Hepatocyte (in vitro differentiated cells): Measurements from ENCODE around the gene FSTL3. TPM values are rescaled to one million over a fixed set of nuclear protein-coding genes. Genes with fewer than 3 reads are reported as not detected.

Source experiments
- DNase-seq: peaks from one replicate; pipeline ENCODE4 v3.0.0-alpha.2; 2016; ENCODE audit warnings: low spot score
- H2AFZ ChIP-seq: fragments of 200-600 bp; sonication (generic); 2 replicates; pipeline ENCODE4 v1.6.0; 2016; ENCODE audit warnings: antibody characterized with exemption, mild to moderate bottlenecking
- H3K27ac ChIP-seq: fragments of 200-600 bp; sonication (generic); 2 replicates; pipeline ENCODE4 v1.5.1; 2016; ENCODE audit warnings: mild to moderate bottlenecking
- H3K27me3 ChIP-seq: fragments of 200-600 bp; sonication (generic); 2 replicates; pipeline ENCODE4 v1.6.1; 2016
- H3K36me3 ChIP-seq: fragments of 200-600 bp; sonication (generic); replicated peaks from 2 replicates; pipeline ENCODE4 v1.5.1; 2016; ENCODE audit warnings: low read depth; ENCODE audit not compliant: insufficient read depth
- H3K4me1 ChIP-seq: fragments of 200-600 bp; sonication (generic); 2 replicates; pipeline ENCODE4 v1.5.1; 2016; ENCODE audit warnings: mild to moderate bottlenecking, moderate library complexity; ENCODE audit not compliant: insufficient read depth
- H3K4me2 ChIP-seq: fragments of 200-600 bp; sonication (generic); 2 replicates; pipeline ENCODE4 v1.6.0; 2016
- H3K4me3 ChIP-seq: fragments of 200-600 bp; sonication (generic); 2 replicates; pipeline ENCODE4 v1.5.1; 2016; ENCODE audit warnings: mild to moderate bottlenecking
- H3K79me2 ChIP-seq: fragments of 200-600 bp; sonication (generic); 2 replicates; pipeline ENCODE4 v1.6.0; 2017; ENCODE audit warnings: mild to moderate bottlenecking
- H3K9me2 ChIP-seq: fragments of 200-600 bp; sonication (generic); replicated peaks from 2 replicates; pipeline ENCODE4 v1.6.0; 2017; ENCODE audit warnings: mild to moderate bottlenecking; ENCODE audit not compliant: insufficient read depth
- H3K9me3 ChIP-seq: fragments of 200-600 bp; sonication (generic); 2 replicates; pipeline ENCODE4 v1.5.1; 2016; ENCODE audit warnings: low read depth, mild to moderate bottlenecking
- H4K20me1 ChIP-seq: fragments of 200-600 bp; sonication (generic); 2 replicates; pipeline ENCODE4 v1.6.0; 2016; ENCODE audit warnings: mild to moderate bottlenecking; ENCODE audit not compliant: insufficient read depth, poor library complexity, severe bottlenecking
- EZH2 ChIP-seq: fragments of 200-600 bp; sonication (generic); IDR thresholded peaks from 2 replicates; pipeline ENCODE4 v1.6.1; 2016; ENCODE audit warnings: antibody characterized with exemption, mild to moderate bottlenecking, borderline replicate concordance
- EZH2phosphoT487 ChIP-seq: fragments of 200-600 bp; sonication (generic); IDR thresholded peaks from one replicate; pipeline ENCODE4 v1.6.1; 2018; ENCODE audit warnings: antibody characterized with exemption, mild to moderate bottlenecking, low read depth, moderate library complexity; ENCODE audit not compliant: unreplicated experiment, severe bottlenecking
- WGBS: methylation state at CpG from one replicate; pipeline ENCODE4 v1.1.6; 2016; ENCODE audit warnings: low lambda C conversion rate; ENCODE audit errors: missing lambda C conversion rate; 5-methylcytosine and 5-hydroxymethylcytosine counted together
- polyA plus RNA-seq: library from polyadenylated mRNA; unstranded; fragments of >200 nt; fragmentation: Nextera tagmentation; extraction: Ambion mirVana; gene quantifications from 2 replicates; pipeline ENCODE4 v1.2.1, GENCODE V29; 2016
- total RNA-seq: library from RNA; depleted of rRNA; stranded (reverse); fragments of >200 nt; gene quantifications from 2 replicates; pipeline ENCODE4 v1.2.3, GENCODE V29; 2014
- TF ChIP-seq, protein P1 (sequence below): fragments of 200-600 bp; sonication (generic); IDR thresholded peaks from 2 replicates; pipeline ENCODE4 v1.5.1; 2016; ENCODE audit warnings: antibody characterized with exemption, mild to moderate bottlenecking; ENCODE audit not compliant: poor library complexity

FSTL3 gene
- total and polyA plus RNA-seq, 2 experiments from 2014 or later = 131 to 171 TPM

DNA sequence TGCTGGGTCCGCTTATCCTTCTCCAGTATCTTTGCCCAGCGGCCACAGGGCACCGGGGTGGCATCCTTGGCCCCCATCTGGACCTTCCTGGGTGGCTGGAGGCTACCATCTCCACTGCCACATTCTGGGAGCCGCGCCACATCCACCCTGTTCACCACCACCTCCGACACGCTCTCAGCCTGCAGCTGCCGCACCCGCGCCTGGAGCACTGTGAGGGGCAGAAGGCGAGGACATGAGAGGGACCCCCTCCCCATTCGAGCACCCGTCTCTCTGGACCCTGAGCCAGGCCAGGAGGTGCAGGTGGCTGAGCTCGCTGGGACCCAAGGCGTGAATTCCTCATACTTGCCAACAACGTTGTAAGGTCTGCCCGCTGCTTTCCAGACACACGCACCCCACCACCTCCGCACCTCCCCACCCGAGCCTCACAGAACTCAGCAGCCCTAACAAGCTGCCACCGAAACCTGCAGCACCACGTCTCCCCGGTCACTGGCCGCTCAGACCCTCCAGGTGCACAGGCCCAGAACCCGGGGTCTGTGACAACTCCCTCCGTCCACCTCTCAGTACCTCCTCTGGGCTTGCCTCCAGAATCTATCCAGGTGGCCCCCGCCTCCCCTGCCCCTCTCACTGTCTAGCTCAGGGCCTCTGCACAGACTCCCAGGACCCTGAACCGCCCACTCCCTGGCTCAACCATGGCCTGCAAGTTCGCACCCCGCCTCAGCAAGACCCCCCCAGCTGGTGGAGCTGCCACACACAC, 46.1 kb upstream of the FSTL3 start:
- WGBS = 93% methylated on average over 30 of the region's 30 CpGs
- H3K4me2 ChIP-seq = no peak overlapping the region
- no peak for DNase-seq
- no peaks in the 10 kb centered on the region for H3K9me3 ChIP-seq
- no peak for TF ChIP-seq EZH2
- TF ChIP-seq, protein P1, sequence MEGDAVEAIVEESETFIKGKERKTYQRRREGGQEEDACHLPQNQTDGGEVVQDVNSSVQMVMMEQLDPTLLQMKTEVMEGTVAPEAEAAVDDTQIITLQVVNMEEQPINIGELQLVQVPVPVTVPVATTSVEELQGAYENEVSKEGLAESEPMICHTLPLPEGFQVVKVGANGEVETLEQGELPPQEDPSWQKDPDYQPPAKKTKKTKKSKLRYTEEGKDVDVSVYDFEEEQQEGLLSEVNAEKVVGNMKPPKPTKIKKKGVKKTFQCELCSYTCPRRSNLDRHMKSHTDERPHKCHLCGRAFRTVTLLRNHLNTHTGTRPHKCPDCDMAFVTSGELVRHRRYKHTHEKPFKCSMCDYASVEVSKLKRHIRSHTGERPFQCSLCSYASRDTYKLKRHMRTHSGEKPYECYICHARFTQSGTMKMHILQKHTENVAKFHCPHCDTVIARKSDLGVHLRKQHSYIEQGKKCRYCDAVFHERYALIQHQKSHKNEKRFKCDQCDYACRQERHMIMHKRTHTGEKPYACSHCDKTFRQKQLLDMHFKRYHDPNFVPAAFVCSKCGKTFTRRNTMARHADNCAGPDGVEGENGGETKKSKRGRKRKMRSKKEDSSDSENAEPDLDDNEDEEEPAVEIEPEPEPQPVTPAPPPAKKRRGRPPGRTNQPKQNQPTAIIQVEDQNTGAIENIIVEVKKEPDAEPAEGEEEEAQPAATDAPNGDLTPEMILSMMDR = no peak
- no peak for TF ChIP-seq EZH2phosphoT487
- no peak overlapping the region for H2AFZ ChIP-seq
- H3K9me2 ChIP-seq = no peaks in the 10 kb centered on the region
- peaks cover 12% of the 10 kb centered on the region for H3K4me1 ChIP-seq
- H3K27me3 ChIP-seq = no peaks in the 10 kb centered on the region
- no peaks in the 10 kb centered on the region for H4K20me1 ChIP-seq
- no peak overlapping the region for H3K27ac ChIP-seq
- peaks cover 44% of the 10 kb centered on the region for H3K79me2 ChIP-seq
- H3K36me3 ChIP-seq = no peaks in the 10 kb centered on the region
- H3K4me3 ChIP-seq = no peak overlapping the region

DNA sequence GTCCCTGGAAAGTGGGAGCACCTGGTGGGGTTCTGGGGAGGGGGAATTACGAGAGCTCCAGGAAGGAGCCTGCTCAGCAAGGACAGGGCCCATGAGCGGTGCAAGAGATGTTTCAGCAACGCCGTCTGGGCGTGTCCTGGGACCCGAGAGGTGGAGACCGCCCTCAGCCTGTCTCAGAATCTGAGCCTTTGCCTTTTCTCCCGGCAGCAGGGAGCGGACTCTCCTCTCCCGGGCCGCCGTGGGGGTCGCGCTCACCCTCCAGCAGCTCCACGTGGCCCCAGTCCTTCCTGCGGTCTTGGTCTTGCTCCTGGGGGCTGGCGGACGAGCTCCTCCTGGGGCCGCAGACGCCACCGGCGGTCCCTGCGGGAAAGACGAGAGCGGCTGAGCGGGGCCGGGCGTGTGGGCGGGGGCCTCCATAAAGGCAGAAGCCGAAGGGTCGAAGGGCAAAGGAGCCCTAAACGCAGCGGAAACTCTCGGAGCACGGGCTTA, 43.6 kb upstream of the FSTL3 start:
- peak overlapping the region; percentile 80 for H3K27ac ChIP-seq
- H3K79me2 ChIP-seq = peaks cover 44% of the 10 kb centered on the region

DNA sequence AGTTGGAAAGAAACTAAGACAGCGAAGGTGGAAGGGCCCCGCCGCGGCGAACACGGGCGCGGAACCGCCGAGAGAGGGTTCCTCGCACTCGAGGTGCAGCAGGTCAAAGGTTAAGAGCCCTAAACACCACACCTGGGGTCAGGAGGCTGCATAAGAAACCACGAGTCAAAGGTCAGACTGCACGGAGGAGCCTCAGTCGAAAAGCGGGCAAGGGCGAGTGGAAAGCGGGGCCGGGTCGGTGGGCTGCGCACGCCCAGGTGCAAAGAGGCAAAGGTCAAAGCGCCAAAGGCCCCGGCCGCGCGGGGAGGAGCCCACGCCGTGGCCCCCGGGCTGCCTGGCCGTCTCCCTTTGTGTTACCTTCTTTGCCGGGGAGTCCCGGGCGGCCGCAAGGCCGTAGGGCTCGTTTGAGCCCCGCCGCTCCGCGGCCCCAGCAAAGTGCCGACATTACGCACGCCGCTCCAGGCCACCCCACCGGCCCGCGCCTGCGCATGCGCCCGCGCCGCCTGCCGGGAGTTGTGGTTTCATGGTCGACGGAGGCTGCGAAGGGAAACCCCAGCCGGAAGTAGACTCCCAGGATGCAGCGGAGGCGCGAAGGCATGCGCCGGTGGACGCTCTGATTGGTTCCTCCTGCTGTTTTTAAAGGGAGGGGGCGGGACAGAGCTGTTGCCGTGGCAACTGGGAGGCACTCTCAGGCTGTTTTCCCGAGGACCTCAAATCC, 43.0 kb upstream of the FSTL3 start, which contains the start of gene POLRMT:
TSS of gene POLRMT (minus strand) at position 470 of the 718 bp plus-strand sequence. CDS start at position 445, 25 bp downstream.
- Histone ChIP-seq H3K9me2 (no peaks in the 10 kb centered on the region), H3K27me3 (no peaks in the 10 kb centered on the region), H3K9me3 (no peaks in the 10 kb centered on the region), H3K79me2 (peaks cover 40% of the 10 kb centered on the region), H4K20me1 (no peaks in the 10 kb centered on the region), H3K4me1 (peaks cover 12% of the 10 kb centered on the region), H3K36me3 (no peaks in the 10 kb centered on the region), H3K4me3 (peak within 1 kb of the TSS; percentile 92), H3K4me2 (peak within 1 kb of the TSS; percentile 97), H3K27ac (peak within 1 kb of the TSS; percentile 80), H2AFZ (peak within 1 kb of the TSS; percentile 87)
- TF ChIP-seq EZH2phosphoT487 (no peak), EZH2 (no peak)
- TF ChIP-seq, protein P1 = no peak
- peak; percentile 99 for DNase-seq
- WGBS = under 1% methylated on average over 56 of the region's 67 CpGs

More for the DNA sequence above, 43.6 kb upstream of the FSTL3 start:
- Histone ChIP-seq H2AFZ (peak overlapping the region; percentile 57), H3K36me3 (no peaks in the 10 kb centered on the region), H3K4me3 (peak overlapping the region; percentile 92), H3K9me2 (no peaks in the 10 kb centered on the region), H4K20me1 (no peaks in the 10 kb centered on the region), H3K4me2 (peak overlapping the region; percentile 97), H3K4me1 (peaks cover 12% of the 10 kb centered on the region), H3K9me3 (no peaks in the 10 kb centered on the region), H3K27me3 (no peaks in the 10 kb centered on the region)
- DNase-seq = peak; percentile 75
- TF ChIP-seq EZH2phosphoT487 (no peak), EZH2 (no peak)
- TF ChIP-seq, protein P1 = no peak
- 2% methylated on average over 28 of the region's 35 CpGs for whole genome bisulfite sequencing
